ACC112 (cell line): ENCODE data around the gene TRAF1.

Source experiments
- H2AFZ ChIP-seq: fragments of 200-600 bp; sonication (generic); one replicate; pipeline ENCODE4 v1.6.0; 2017; ENCODE audit warnings: antibody characterized with exemption, low read length; ENCODE audit not compliant: unreplicated experiment
- H3K27ac ChIP-seq: fragments of 200-600 bp; sonication (generic); 2 replicates; pipeline ENCODE4 v1.5.1; 2014; ENCODE audit warnings: low read depth, mild to moderate bottlenecking, antibody characterized with exemption, low read length, moderate library complexity
- H3K27me3 ChIP-seq: fragments of 200-600 bp; sonication (generic); 2 replicates; pipeline ENCODE4 v1.6.1; 2014; ENCODE audit warnings: mild to moderate bottlenecking, antibody characterized with exemption, low read length, moderate library complexity, mixed read lengths; ENCODE audit not compliant: insufficient read depth
- H3K36me3 ChIP-seq: fragments of 200-600 bp; sonication (generic); 2 replicates; pipeline ENCODE4 v1.6.1; 2016; ENCODE audit warnings: mild to moderate bottlenecking, antibody characterized with exemption, low read length, moderate library complexity, mixed read lengths; ENCODE audit not compliant: insufficient read depth
- H3K4me1 ChIP-seq: fragments of 200-600 bp; sonication (generic); one replicate; pipeline ENCODE4 v1.6.1; 2016; ENCODE audit warnings: low read length, mixed read lengths; ENCODE audit not compliant: insufficient read depth, unreplicated experiment, control insufficient read depth
- H3K4me3 ChIP-seq: fragments of 200-600 bp; sonication (generic); 2 replicates; pipeline ENCODE4 v1.5.1; 2014; ENCODE audit warnings: mild to moderate bottlenecking, low read depth, low read length
- H3K79me2 ChIP-seq: fragments of 200-600 bp; sonication (generic); one replicate; pipeline ENCODE4 v1.6.0; 2016; ENCODE audit warnings: low read length; ENCODE audit not compliant: control insufficient read depth, unreplicated experiment, insufficient read depth

TRAF1 gene

GRCh38 chr9:120931231-120932085 is 4.9 kb upstream of the TRAF1 start:
- no peaks in the 10 kb centered on the region for H3K79me2 ChIP-seq
- H3K4me3 ChIP-seq: peak overlapping the region; percentile 48
- H3K27ac ChIP-seq: peak overlapping the region; percentile 90
- peak overlapping the region; percentile 57 for H2AFZ ChIP-seq
- peaks cover 55% of the 10 kb centered on the region for H3K4me1 ChIP-seq
- H3K27me3 ChIP-seq: no peaks in the 10 kb centered on the region
- no peaks in the 10 kb centered on the region for H3K36me3 ChIP-seq

- Histone ChIP-seq H3K36me3 (no peaks in the 10 kb centered on the region), H3K79me2 (peaks cover 2% of the 10 kb centered on the region), H2AFZ (peak overlapping the region; percentile 52), H3K27me3 (no peaks in the 10 kb centered on the region), H3K27ac (no peak overlapping the region), H3K4me3 (peak overlapping the region; percentile 74), H3K4me1 (peaks cover 51% of the 10 kb centered on the region)
Observed at GRCh38 chr9:120929229-120929791, 2.7 kb upstream of the TRAF1 start.

GRCh38 chr9:120928483-120929228 is 2.1 kb upstream of the TRAF1 start:
- Histone ChIP-seq H3K36me3 (no peaks in the 10 kb centered on the region), H3K27ac (no peak overlapping the region), H3K79me2 (peaks cover 2% of the 10 kb centered on the region), H3K4me1 (peaks cover 46% of the 10 kb centered on the region), H2AFZ (peak overlapping the region; percentile 74), H3K27me3 (no peaks in the 10 kb centered on the region), H3K4me3 (peak overlapping the region; percentile 74)

GRCh38 chr9:120928015-120928482 is 1.5 kb upstream of the TRAF1 start:
- Histone ChIP-seq H3K27me3 (no peaks in the 10 kb centered on the region), H3K36me3 (no peaks in the 10 kb centered on the region), H3K79me2 (peaks cover 2% of the 10 kb centered on the region), H3K4me1 (peaks cover 46% of the 10 kb centered on the region), H3K27ac (no peak overlapping the region), H3K4me3 (peak overlapping the region; percentile 74), H2AFZ (peak overlapping the region; percentile 74)

- no peak overlapping the region for H3K4me3 ChIP-seq
- no peak overlapping the region for H3K27ac ChIP-seq
- H3K79me2 ChIP-seq: peaks cover 2% of the 10 kb centered on the region
- no peaks in the 10 kb centered on the region for H3K27me3 ChIP-seq
- no peak overlapping the region for H2AFZ ChIP-seq
- H3K4me1 ChIP-seq: peaks cover 46% of the 10 kb centered on the region
- no peaks in the 10 kb centered on the region for H3K36me3 ChIP-seq
Observed at GRCh38 chr9:120927269-120928014, 846 bp upstream of the TRAF1 start.

GRCh38 chr9:120925535-120926396 is 830 bp downstream of the TRAF1 start:
- H3K4me1 ChIP-seq: peaks cover 34% of the 10 kb centered on the region
- H3K36me3 ChIP-seq: no peaks in the 10 kb centered on the region
- peak overlapping the region; percentile 67 for H2AFZ ChIP-seq
- H3K27ac ChIP-seq: peak overlapping the region; percentile 77
- peaks cover 2% of the 10 kb centered on the region for H3K79me2 ChIP-seq
- H3K27me3 ChIP-seq: no peaks in the 10 kb centered on the region
- H3K4me3 ChIP-seq: peak overlapping the region; percentile 67

GRCh38 chr9:120924698-120925534 is 1.7 kb downstream of the TRAF1 start:
- Histone ChIP-seq H3K4me1 (peaks cover 42% of the 10 kb centered on the region), H2AFZ (no peak overlapping the region), H3K27ac (peak overlapping the region; percentile 77), H3K4me3 (peak overlapping the region; percentile 67), H3K79me2 (peaks cover 2% of the 10 kb centered on the region), H3K27me3 (no peaks in the 10 kb centered on the region), H3K36me3 (no peaks in the 10 kb centered on the region)

- Histone ChIP-seq H3K27me3 (no peaks in the 10 kb centered on the region), H3K4me1 (peaks cover 46% of the 10 kb centered on the region), H2AFZ (no peak overlapping the region), H3K79me2 (peaks cover 2% of the 10 kb centered on the region), H3K36me3 (no peaks in the 10 kb centered on the region), H3K27ac (no peak overlapping the region), H3K4me3 (no peak overlapping the region)
Observed at GRCh38 chr9:120923620-120924328, 2.8 kb downstream of the TRAF1 start.
